ENCODE measurements around the gene GABRD.

Gene GABRD

DNA sequence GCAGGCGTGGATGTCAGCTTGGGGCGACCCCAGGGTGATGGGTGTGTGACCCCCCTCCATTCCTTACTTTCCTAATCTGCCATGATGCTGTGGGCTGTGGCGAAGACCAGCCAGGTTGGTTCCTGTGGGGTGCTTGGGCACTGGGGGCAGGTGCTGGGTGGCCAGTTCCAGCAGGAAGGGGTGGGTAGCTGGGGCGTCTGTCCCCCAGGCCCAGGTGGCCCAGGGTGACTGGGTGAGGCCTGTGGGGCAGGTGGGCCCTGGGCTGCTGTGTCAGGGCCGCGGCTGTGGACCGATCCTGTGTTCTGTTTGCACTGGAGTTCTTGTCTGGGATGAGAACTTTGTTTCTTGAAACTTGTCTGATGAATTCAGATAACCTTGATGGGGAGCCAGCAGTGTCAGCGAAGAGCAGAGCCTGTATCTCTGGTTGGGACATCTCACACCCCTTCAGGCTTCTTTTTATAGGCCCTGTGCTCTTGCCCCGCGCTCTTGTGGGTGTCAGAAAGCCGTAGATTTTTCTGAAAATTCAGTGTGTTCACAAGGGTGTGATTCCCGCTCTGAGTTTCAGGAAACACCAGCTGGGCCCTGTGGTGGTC is 34.7 kb downstream of the GABRD start:
- no peak for DNase-seq (ENCODE audit: low spot score)

DNA sequence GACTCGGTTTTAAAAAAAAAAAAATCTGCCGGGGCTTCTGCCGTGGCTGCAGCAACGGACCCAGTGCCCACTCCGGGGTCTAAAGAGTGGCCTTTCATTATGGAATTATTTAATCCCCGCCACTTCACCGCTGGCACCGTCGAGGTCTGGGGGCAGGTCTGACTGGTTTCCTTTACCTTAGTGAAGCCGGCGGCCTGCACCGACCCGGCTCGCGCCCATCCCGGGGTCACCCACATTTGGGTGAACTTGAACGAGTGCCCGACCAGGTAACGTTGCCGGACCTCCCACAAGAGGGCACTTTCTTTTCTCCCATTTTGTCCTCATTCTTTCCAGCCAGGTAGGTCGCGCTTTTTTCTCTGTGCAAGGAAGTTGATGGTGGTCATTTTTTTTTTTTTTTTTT is 35.4 kb downstream of the GABRD start:
- no peak for DNase-seq (ENCODE audit: low spot score)

- DNase-seq (ENCODE audit: low spot score), result no peak
These were observed 36.9 kb downstream of the GABRD start for GRCh38 chr1:2055911-2056575.

- no peak for DNase-seq (ENCODE audit: low spot score)
These were observed 37.9 kb downstream of the GABRD start for GRCh38 chr1:2056955-2057590.

GRCh38 chr1:2059290-2059953 is 40.3 kb downstream of the GABRD start:
- no peak for DNase-seq (ENCODE audit: low spot score)

- no peak for DNase-seq (ENCODE audit: low spot score)
These were observed 40.9 kb downstream of the GABRD start for GRCh38 chr1:2060072-2060471.

- no peak for DNase-seq (ENCODE audit: low spot score)
These were observed 41.4 kb downstream of the GABRD start for GRCh38 chr1:2060535-2060934.

- no peak for DNase-seq (ENCODE audit: low spot score)
These were observed 42.1 kb downstream of the GABRD start for GRCh38 chr1:2061065-2061778.

GRCh38 chr1:2065699-2066098 is 46.6 kb downstream of the GABRD start:
- DNase-seq (ENCODE audit: low spot score), result no peak

GRCh38 chr1:2067393-2067792 is 48.2 kb downstream of the GABRD start:
- no peak for DNase-seq (ENCODE audit: low spot score)

DNA sequence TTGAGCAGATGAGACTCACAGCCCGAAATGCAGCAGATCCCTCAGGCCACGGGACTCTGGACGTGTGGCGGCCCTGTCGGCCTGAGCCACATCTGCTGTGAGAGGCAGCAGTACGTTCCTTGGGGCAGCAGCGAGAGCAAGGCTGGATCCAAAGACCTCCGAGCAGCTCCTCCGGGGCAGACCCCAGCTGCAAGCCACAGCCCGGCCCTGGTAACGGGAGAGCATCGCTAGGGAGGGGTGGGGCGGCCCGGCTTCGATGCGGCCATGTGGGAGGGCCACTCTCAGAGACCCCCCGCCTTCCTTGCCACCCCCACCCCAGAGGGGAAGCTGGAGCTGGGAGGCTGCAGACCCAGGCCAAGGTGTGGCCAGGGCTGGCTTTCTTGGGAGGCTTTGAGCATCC is 48.8 kb downstream of the GABRD start:
- DNase-seq (ENCODE audit: low spot score), result no peak

DNA sequence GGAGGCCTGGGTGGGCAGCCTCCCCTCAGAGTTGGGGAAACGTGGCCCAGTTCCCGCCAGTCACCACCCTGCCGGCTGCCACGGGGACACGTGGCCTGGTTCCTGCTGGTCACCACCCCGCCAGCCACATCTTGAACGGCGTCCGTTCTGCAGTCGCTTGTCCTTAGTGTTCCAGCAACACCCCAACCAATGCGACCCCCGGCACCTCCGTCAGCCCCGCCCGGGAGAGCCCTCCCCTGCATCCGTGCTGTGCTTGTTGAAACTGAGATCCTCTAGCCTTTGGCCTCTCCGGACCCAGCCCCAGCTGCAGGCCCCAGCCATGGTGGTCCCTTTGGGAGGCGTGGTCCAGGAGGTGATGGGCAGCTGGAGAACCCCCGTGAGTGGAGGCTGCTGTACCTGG is 49.8 kb downstream of the GABRD start:
- no peak for DNase-seq (ENCODE audit: low spot score)

DNA sequence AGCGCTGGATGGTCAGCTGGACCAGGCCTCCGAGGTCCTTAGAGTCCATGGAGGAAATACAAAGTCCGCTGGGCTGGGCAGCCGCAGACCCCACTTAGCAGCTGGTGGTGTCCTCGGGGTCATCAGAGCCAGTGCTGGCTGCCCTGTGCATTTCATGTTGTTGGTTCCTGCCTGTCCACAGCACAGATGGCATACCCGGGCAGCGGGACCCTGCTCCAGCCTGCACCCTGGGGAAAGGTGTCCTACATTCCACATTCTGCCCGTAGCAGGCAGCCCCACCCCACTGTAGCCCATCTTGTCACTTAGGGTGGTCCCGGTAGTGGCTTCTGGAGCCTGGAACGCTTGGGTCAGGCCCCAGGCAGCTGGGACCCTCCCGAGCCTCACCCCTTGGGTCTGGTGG is 50.9 kb downstream of the GABRD start:
- DNase-seq (ENCODE audit: low spot score), result no peak

GRCh38 chr1:2070800-2071530 is 51.8 kb downstream of the GABRD start:
- DNase-seq (ENCODE audit: low spot score), result no peak

DNA sequence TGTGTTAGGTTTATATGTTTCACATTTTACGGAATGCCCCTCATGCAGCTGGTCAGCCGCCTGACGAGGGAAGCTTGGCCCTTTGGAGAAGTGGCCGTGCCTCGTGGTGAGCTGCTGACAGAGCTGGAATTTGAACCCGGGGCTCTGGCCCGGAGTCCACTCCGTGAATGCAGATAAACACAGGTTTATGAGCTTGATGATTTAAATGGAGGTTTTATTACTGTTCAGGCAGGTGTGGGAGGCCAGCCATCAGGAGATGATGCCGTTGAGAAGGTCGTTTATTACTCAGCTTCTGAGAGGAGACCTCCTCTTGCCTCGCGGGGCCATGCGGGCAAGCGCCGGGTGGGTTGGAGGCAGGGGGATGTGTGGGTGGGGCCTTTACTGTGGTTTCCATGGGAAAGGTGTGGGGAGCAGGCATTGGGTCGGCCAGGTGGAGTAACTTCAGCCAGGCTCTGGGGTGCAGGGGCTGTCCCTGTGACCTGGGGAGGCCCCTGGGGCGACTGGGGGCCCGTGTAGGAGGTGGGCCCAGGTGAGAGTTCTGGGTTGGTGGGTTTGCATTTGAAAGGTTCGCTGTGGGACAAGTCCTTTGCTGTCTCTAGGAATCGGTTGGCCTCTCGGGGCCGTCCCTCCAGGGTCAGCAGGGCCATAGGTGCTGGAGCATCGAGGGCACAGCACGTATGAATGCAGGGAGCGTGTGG is 53.1 kb downstream of the GABRD start:
- no peak for DNase-seq (ENCODE audit: low spot score)

DNA sequence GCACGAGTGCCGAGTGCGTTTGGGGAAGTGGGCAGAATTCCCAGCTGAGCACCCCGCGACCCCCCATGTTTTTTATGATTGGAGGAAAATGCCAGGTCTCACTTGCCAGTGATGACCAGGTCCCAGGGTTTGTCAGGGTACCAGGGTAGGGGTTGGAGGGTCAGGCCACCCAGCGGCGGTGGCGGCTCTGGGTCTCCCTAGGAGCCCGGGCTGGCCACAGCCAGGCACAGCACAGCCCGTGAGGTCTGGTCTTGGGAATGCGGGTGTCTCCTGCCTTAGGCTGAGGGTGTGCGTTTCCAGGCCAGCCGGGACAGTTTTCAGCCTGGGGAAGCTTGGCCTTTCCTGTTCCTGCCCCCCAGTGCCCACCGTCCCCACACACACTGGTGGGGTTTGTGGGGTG is 53.7 kb downstream of the GABRD start:
- DNase-seq (ENCODE audit: low spot score), result no peak

- DNase-seq (ENCODE audit: low spot score), result no peak
These were observed 54.5 kb downstream of the GABRD start for GRCh38 chr1:2073382-2074230.

DNA sequence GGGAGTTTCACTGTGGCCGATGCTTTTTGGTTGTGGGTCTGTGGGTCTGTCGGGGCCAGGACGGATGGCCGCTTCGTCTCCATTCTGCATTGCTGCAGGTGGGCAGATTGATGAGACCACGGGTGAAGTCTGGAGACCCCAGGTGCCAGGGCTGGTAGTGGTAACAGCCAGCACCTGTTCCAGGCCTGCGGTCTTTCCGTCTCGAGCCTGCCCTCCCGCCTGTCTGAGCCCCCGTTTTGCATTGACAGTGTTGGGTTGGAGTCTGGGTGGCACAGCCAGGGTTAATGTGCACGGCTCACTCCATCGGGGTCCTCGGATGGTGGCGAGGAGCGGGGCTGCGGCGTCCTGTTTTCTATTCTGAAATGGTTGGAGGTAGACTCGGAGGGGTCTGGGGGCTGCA is 55.3 kb downstream of the GABRD start:
- no peak for DNase-seq (ENCODE audit: low spot score)

GRCh38 chr1:2074944-2075740 is 56.0 kb downstream of the GABRD start:
- DNase-seq (ENCODE audit: low spot score), result no peak
